Ishikawa (cell line): ENCODE measurements around the gene TRIM16.

Experiments used
- CEBPB ChIP-seq: IDR thresholded peaks from 2 replicates; pipeline ENCODE4 v1.6.1; 2012
- CREB1 ChIP-seq: IDR thresholded peaks from 2 replicates; pipeline ENCODE4 v1.6.1; 2012; ENCODE audit warnings: low read depth
- EGR1 ChIP-seq: IDR thresholded peaks from 2 replicates; pipeline ENCODE4 v1.6.1; 2012
- EP300 ChIP-seq: IDR thresholded peaks from 2 replicates; pipeline ENCODE4 v1.6.1; 2012; ENCODE audit warnings: borderline replicate concordance
- FOXM1 ChIP-seq: IDR thresholded peaks from 2 replicates; pipeline ENCODE4 v1.6.1; 2012; ENCODE audit warnings: low read depth, borderline replicate concordance
- MAX ChIP-seq: IDR thresholded peaks from 2 replicates; pipeline ENCODE4 v1.6.1; 2012
- NFIC ChIP-seq: IDR thresholded peaks from 2 replicates; pipeline ENCODE4 v1.6.1; 2012
- RAD21 ChIP-seq: IDR thresholded peaks from 2 replicates; pipeline ENCODE4 v1.6.1; 2012; ENCODE audit warnings: low read depth
- TAF1 ChIP-seq: IDR thresholded peaks from 2 replicates; pipeline ENCODE4 v1.6.1; 2012; ENCODE audit warnings: low read depth, mild to moderate bottlenecking
- TCF12 ChIP-seq: IDR thresholded peaks from 2 replicates; pipeline ENCODE4 v1.6.1; 2012; ENCODE audit warnings: low read depth
- TEAD4 ChIP-seq: IDR thresholded peaks from 2 replicates; pipeline ENCODE4 v1.6.1; 2012
- USF1 ChIP-seq: IDR thresholded peaks from 2 replicates; pipeline ENCODE4 v1.6.1; 2012
- YY1 ChIP-seq: IDR thresholded peaks from 2 replicates; pipeline ENCODE4 v1.6.1; 2012; ENCODE audit warnings: low read depth
- ZBTB7A ChIP-seq: IDR thresholded peaks from 2 replicates; pipeline ENCODE4 v1.6.1; 2012; ENCODE audit warnings: low read depth
- TF ChIP-seq, protein P1 (sequence below): IDR thresholded peaks from 2 replicates; pipeline ENCODE4 v1.6.1; 2012; ENCODE audit warnings: low read depth, mild to moderate bottlenecking

Gene TRIM16

GRCh38 chr17:15654886-15655561 lies 29.1 kb downstream of the TRIM16 start:
- TF ChIP-seq NFIC (no peak), CREB1 (no peak), TAF1 (no peak), RAD21 (no peak), EP300 (no peak), CEBPB (no peak), ZBTB7A (no peak), TEAD4 (peak; percentile 45), FOXM1 (no peak), TCF12 (peak; percentile 53; the same call in 1 of the 2 replicates), YY1 (no peak), USF1 (peak; percentile 53), MAX (peak; percentile 94), EGR1 (no peak)
- TF ChIP-seq, protein P1, sequence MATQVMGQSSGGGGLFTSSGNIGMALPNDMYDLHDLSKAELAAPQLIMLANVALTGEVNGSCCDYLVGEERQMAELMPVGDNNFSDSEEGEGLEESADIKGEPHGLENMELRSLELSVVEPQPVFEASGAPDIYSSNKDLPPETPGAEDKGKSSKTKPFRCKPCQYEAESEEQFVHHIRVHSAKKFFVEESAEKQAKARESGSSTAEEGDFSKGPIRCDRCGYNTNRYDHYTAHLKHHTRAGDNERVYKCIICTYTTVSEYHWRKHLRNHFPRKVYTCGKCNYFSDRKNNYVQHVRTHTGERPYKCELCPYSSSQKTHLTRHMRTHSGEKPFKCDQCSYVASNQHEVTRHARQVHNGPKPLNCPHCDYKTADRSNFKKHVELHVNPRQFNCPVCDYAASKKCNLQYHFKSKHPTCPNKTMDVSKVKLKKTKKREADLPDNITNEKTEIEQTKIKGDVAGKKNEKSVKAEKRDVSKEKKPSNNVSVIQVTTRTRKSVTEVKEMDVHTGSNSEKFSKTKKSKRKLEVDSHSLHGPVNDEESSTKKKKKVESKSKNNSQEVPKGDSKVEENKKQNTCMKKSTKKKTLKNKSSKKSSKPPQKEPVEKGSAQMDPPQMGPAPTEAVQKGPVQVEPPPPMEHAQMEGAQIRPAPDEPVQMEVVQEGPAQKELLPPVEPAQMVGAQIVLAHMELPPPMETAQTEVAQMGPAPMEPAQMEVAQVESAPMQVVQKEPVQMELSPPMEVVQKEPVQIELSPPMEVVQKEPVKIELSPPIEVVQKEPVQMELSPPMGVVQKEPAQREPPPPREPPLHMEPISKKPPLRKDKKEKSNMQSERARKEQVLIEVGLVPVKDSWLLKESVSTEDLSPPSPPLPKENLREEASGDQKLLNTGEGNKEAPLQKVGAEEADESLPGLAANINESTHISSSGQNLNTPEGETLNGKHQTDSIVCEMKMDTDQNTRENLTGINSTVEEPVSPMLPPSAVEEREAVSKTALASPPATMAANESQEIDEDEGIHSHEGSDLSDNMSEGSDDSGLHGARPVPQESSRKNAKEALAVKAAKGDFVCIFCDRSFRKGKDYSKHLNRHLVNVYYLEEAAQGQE, result no peak

DNA sequence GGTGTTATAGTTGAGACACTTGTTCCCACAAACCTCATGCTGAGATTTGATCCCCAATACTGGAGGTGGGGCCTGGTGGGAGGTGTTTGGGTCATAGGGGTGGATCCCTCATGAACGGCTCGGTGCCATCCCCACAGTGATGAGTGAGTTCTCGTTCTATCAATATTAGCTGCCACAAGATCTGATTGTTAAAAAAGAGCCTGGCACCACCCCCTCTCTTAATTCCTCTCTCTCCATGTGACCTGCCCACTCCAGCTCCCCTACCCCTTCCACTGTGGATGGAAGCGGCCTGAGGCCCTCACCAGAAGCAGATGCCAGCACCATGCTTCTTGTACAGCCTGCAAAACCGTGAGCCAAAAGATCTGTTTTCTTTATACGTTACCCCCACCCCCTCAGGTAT lies 31.2 kb downstream of the TRIM16 start:
- TF ChIP-seq CREB1, result no peak
- TF ChIP-seq, protein P1, result no peak
- TF ChIP-seq CEBPB, result no peak
- TF ChIP-seq MAX, result no peak
- TF ChIP-seq EGR1, result no peak
- TF ChIP-seq TEAD4, result no peak
- TF ChIP-seq ZBTB7A, result no peak
- no peak for TF ChIP-seq USF1
- TF ChIP-seq TAF1, result no peak
- TF ChIP-seq FOXM1, result no peak
- TF ChIP-seq RAD21, result no peak

DNA sequence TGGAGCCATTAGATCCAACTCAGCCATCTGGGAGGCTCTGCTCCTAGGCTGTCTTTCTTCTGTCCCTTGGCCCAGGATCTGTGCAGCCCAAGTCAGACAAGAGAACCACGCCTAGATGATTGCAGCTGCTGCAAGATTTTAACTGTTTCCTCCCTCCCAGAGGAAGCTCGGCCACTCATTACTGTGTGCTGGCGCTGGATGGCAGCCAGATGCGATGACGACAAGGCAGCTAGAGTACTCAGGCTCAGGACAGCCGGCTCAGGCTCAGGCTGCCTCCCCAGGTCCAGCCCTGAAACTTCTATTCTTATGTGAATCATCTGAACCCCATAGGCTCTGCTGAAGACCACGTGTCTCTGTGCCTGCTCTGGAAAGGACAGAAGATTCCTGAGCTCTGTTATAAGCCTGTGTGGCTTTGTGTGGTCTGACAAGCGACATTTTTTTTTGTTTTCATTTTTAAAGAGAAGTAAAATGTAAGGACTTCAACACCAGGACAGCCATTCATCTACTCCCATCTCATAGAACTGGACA lies 32.5 kb downstream of the TRIM16 start:
- TF ChIP-seq NFIC (peak; percentile 95), EGR1 (no peak), CREB1 (peak; percentile 54; the same call in 1 of the 2 replicates), CEBPB (peak; percentile 66), TCF12 (peak; percentile 83), YY1 (peak; percentile 70), TEAD4 (peak; percentile 72), ZBTB7A (no peak), TAF1 (0 out of 2 replicates have a peak, but pooled peaks have one; percentile 34), MAX (peak; percentile 81; the same call in 1 of the 2 replicates), EP300 (peak; percentile 67; the same call in 1 of the 2 replicates), FOXM1 (peak; percentile 54; the same call in 1 of the 2 replicates), RAD21 (peak; percentile 30; the same call in 1 of the 2 replicates), USF1 (peak; percentile 89)
- TF ChIP-seq, protein P1, result 0 out of 2 replicates have a peak, but pooled peaks have one; percentile 15
